K562 (cell line): ENCODE data around the gene FMOD. TPM values are rescaled to one million over a fixed set of nuclear protein-coding genes. Genes with fewer than 3 reads are reported as not detected.

Source experiments
- CBX5 ChIP-seq: IDR thresholded peaks from 2 replicates; pipeline ENCODE4 v1.6.1; 2014; ENCODE audit warnings: low read depth, borderline replicate concordance
- ELF4 ChIP-seq: fragments of 450-650 bp; formaldehyde crosslinking; IDR thresholded peaks from 2 replicates; pipeline ENCODE4 v1.4.0; 2022; ENCODE audit warnings: missing genetic modification characterization
- FOS ChIP-seq: IDR thresholded peaks from 3 replicates; pipeline ENCODE4 v1.6.1; 2011; ENCODE audit not compliant: insufficient read length; ENCODE audit errors: extremely low read depth
- FOXK2 ChIP-seq, 2 experiments: fragments of 450-650 bp; IDR thresholded peaks in 1 of 2; conservative IDR thresholded peaks in 1 of 2; 2 replicates each; pipeline ENCODE4 v1.6.1; 2016; ENCODE audit warnings: low read depth in 2 of 2, mild to moderate bottlenecking in 1 of 2
- GTF2E2 ChIP-seq: fragments of 200-800 bp; sonication (Bioruptor generic); IDR thresholded peaks from 2 replicates; pipeline ENCODE4 v1.6.1; 2016; ENCODE audit warnings: missing genetic modification characterization, missing compliant biosample characterization
- HCFC1 ChIP-seq: IDR thresholded peaks from 2 replicates; pipeline ENCODE4 v1.6.1; 2012; ENCODE audit warnings: low read depth, low read length, improper control_type of control experiment
- HNRNPUL1 ChIP-seq: fragments of 200-400 bp; formaldehyde crosslinking; IDR thresholded peaks from 2 replicates; pipeline ENCODE4 v1.6.1; 2017; ENCODE audit warnings: low read length
- IRF1 ChIP-seq: sonication (generic); formaldehyde crosslinking; IDR thresholded peaks from 2 replicates; pipeline ENCODE4 v1.8.0; 2022; ENCODE audit warnings: missing genetic modification reagents, mild to moderate bottlenecking, borderline replicate concordance
- MAX ChIP-seq: sonication (generic); formaldehyde crosslinking; IDR thresholded peaks from 2 replicates; pipeline ENCODE4 v1.9.0; 2022; ENCODE audit warnings: mild to moderate bottlenecking, missing genetic modification reagents
- MEIS2 ChIP-seq: fragments of 450-650 bp; IDR thresholded peaks from 2 replicates; pipeline ENCODE4 v1.6.1; 2014; ENCODE audit warnings: mild to moderate bottlenecking; ENCODE audit not compliant: partially characterized antibody
- NCOA2 ChIP-seq, 2 experiments: fragments of 450-650 bp; IDR thresholded peaks; 2 replicates each; pipeline ENCODE4 v1.6.1; 2018; ENCODE audit warnings: mild to moderate bottlenecking in 2 of 2, moderate library complexity in 1 of 2; ENCODE audit not compliant: partially characterized antibody in 2 of 2
- POLR2AphosphoS5 ChIP-seq: IDR thresholded peaks from 2 replicates; pipeline ENCODE4 v1.6.1; 2011; ENCODE audit warnings: mild to moderate bottlenecking, low read depth, low read length, moderate library complexity; ENCODE audit not compliant: control insufficient read depth, insufficient read depth
- SIN3A ChIP-seq, 2 experiments: fragments of 150-350 bp in 1 of 2; IDR thresholded peaks; 2 replicates each; pipeline ENCODE4 v1.6.1; 2011 to 2016; ENCODE audit warnings: borderline replicate concordance in 2 of 2, low read depth in 2 of 2, low read length in 2 of 2, mild to moderate bottlenecking in 2 of 2, moderate library complexity in 2 of 2; ENCODE audit not compliant: control insufficient read depth in 1 of 2
- SIX5 ChIP-seq, 2 experiments: IDR thresholded peaks; 2 replicates each; pipeline ENCODE4 v1.6.1; 2011; ENCODE audit warnings: low read length in 2 of 2, borderline replicate concordance in 1 of 2, low read depth in 1 of 2, mild to moderate bottlenecking in 1 of 2, moderate library complexity in 1 of 2; ENCODE audit not compliant: insufficient read depth in 1 of 2
- SLC30A9 ChIP-seq: fragments of 250-450 bp; sonication (Bioruptor Pico); IDR thresholded peaks from 2 replicates; pipeline ENCODE4 v1.8.0; 2022; ENCODE audit warnings: mild to moderate bottlenecking, moderate library complexity
- SMAD2 ChIP-seq: fragments of 150-350 bp; IDR thresholded peaks from 2 replicates; pipeline ENCODE4 v1.6.1; 2014; ENCODE audit warnings: low read depth, mild to moderate bottlenecking, low read length
- TAF1 ChIP-seq: IDR thresholded peaks from 2 replicates; pipeline ENCODE4 v1.6.1; 2011; ENCODE audit warnings: mild to moderate bottlenecking, low read length, moderate library complexity; ENCODE audit not compliant: insufficient read depth, control insufficient read depth, severe bottlenecking; ENCODE audit errors: extremely low read depth
- TAF9B ChIP-seq: fragments of 450-650 bp; IDR thresholded peaks from 2 replicates; pipeline ENCODE4 v1.6.1; 2018; ENCODE audit warnings: mild to moderate bottlenecking; ENCODE audit not compliant: partially characterized antibody
- TCFL5 ChIP-seq: fragments of 250-450 bp; sonication (Bioruptor Pico); conservative IDR thresholded peaks from 2 replicates; pipeline ENCODE4 v1.6.1; 2021; ENCODE audit warnings: mild to moderate bottlenecking, moderate library complexity, matching md5 sums
- TGIF2 ChIP-seq: sonication (generic); formaldehyde crosslinking; IDR thresholded peaks from 2 replicates; pipeline ENCODE4 v1.8.1; 2022; ENCODE audit warnings: mild to moderate bottlenecking, missing genetic modification reagents, moderate library complexity
- ZC3H11A ChIP-seq: IDR thresholded peaks from 2 replicates; pipeline ENCODE4 v1.6.1; 2012; ENCODE audit warnings: low read depth, low read length, improper control_type of control experiment
- ZFP1 ChIP-seq: fragments of 450-650 bp; formaldehyde crosslinking; IDR thresholded peaks from 2 replicates; pipeline ENCODE4 v1.4.0; 2020; ENCODE audit warnings: mild to moderate bottlenecking, mixed read lengths
- ZFPM2 ChIP-seq: fragments of 250-450 bp; sonication (Bioruptor Pico); IDR thresholded peaks from 2 replicates; pipeline ENCODE4 v1.5.1; 2022; ENCODE audit warnings: mild to moderate bottlenecking
- ZNF174 ChIP-seq: fragments of 250-450 bp; sonication (Bioruptor Pico); IDR thresholded peaks from 2 replicates; pipeline ENCODE4 v1.4.0; 2020; ENCODE audit warnings: mild to moderate bottlenecking
- ZNF175 ChIP-seq: fragments of 200-800 bp; sonication (Bioruptor generic); IDR thresholded peaks from 2 replicates; pipeline ENCODE4 v1.6.1; 2016; ENCODE audit warnings: low read depth, mild to moderate bottlenecking, missing genetic modification characterization, missing compliant biosample characterization
- ZNF311 ChIP-seq: fragments of 250-450 bp; sonication (Bioruptor Pico); IDR thresholded peaks from 2 replicates; pipeline ENCODE4 v1.4.0; 2020; ENCODE audit warnings: mild to moderate bottlenecking, moderate library complexity
- ZNF766 ChIP-seq: fragments of 200-800 bp; sonication (Bioruptor generic); conservative IDR thresholded peaks from 2 replicates; pipeline ENCODE4 v1.6.1; 2016; ENCODE audit warnings: missing genetic modification characterization, missing compliant biosample characterization
- polyA plus RNA-seq, 8 experiments: library from polyadenylated mRNA; depleted of rRNA in 4 of 8; stranded (reverse) in 5 of 8; unstranded in 3 of 8; fragments of >200 nt; fragmentation: Nextera tagmentation in 2 of 8; fragmentation: Illumina TruSeq in 1 of 8; extraction: Ambion mirVana in 2 of 8; extraction: Trizol in 1 of 8; gene quantifications; 2 replicates each; pipeline versions ENCODE4 v1.2.1 to v1.2.3, GENCODE V29; 2011 to 2014; ENCODE audit warnings: inconsistent platforms in 1 of 8, missing spikeins in 1 of 8
- total RNA-seq, 7 experiments: library from RNA; depleted of rRNA in 6 of 7; stranded (reverse); fragments of >200 nt in 6 of 7; fragmentation: Illumina TruSeq in 2 of 7; extraction: Trizol in 2 of 7; gene quantifications; 2 replicates each; pipeline versions ENCODE4 v1.2.1 to v1.2.3, GENCODE V29; 2011 to 2021; ENCODE audit warnings: low replicate concordance in 1 of 7

Gene FMOD
- total and polyA plus RNA-seq, 9 of the 15 experiments (the other 6 are each of a cell fraction or from before 2014, with no cell fraction given), result 0.03 to 0.13 (median 0.03) TPM; not detected in 6

- TF ChIP-seq SIN3A (IDR thresholded peaks at IDR 0.05; ENCODE audit: borderline replicate concordance in 2 of 2, control insufficient read depth in 1 of 2, low read depth in 2 of 2, low read length in 2 of 2) (peak in 1 of 2 experiments; percentile 97; a peak in 2 of 4 replicates), TAF1 (peak; percentile 65), ZNF766 (CRISPR knock-in tag) (peak; percentile 78), SMAD2 (no peak), FOS (no peak), ZFPM2 (CRISPR knock-in tag) (no peak), MAX (no peak), ELF4 (CRISPR knock-in tag) (peak; percentile 29; the same call in 1 of the 2 replicates), ZNF174 (CRISPR knock-in tag) (no peak), ZNF311 (CRISPR knock-in tag) (no peak), POLR2AphosphoS5 (peak; percentile 84), ZC3H11A (no peak), NCOA2 (IDR thresholded peaks at IDR 0.05; ENCODE audit: partially characterized antibody in 2 of 2) (no peak), TGIF2 (no peak), IRF1 (CRISPR knock-in tag) (no peak), ZFP1 (CRISPR knock-in tag) (no peak), GTF2E2 (tag) (0 out of 2 replicates have a peak, but pooled peaks have one; percentile 5), FOXK2 (conservative IDR thresholded peaks at IDR 0.05 in 1 of 2, IDR thresholded peaks at IDR 0.05 in 1 of 2; ENCODE audit: low read depth in 2 of 2) (peak; percentile 90 to 92), TAF9B (peak; percentile 99), ZNF175 (no peak), SLC30A9 (no peak), HCFC1 (no peak), SIX5 (IDR thresholded peaks at IDR 0.05; ENCODE audit: borderline replicate concordance in 1 of 2, insufficient read depth in 1 of 2, low read depth in 1 of 2, low read length in 2 of 2) (no peak), HNRNPUL1 (no peak), TCFL5 (CRISPR knock-in tag) (no peak), MEIS2 (peak; percentile 74), CBX5 (no peak)
Observed at GRCh38 chr1:203306089-203306964, 44.6 kb downstream of the FMOD start (continued).
